ENCODE data around the gene EML6.

Gene EML6

DNA sequence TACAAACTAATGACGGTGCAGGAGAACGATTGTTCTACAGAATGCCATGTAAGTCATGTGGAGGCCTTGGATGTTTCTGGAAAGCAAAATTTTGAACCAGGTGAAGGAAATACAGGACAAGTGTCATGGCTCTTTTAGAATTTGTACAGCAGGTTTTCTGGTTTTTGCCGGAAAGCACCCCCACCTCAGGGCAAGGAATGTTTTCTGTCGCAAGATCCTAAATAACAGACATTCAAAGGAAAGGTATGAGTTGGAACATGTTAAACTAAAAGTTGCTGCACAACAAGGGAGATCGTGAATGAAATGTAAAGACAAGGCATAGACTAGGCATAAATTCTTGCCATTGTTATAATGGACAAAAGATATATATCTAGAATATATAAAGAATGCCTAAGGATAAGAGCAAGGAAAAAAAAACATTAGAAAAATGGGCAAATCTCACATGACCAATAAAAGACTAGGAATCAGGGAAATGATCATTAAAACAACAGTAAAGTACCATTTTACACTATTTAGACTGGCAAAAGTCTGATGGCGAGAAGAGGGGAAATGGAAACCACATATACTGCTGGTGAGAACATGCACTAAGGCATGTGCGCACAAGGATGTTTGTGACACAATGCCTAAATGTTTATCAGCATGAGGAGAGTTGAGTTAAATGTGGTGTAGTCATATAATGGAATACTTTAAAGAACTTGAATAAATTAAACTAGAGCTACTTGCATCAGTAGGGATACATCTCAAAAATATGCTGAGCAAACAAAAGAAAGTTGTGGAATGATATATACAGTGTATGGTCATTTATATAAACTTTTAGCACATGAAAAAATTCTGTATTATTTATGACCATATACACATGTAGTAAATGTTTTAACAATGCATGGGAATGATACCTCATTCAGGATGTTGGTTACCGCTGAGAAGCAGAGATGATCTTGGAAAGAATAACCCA lies 127.0 kb downstream of the EML6 start:
- DNase-seq (ENCODE audit: low read depth), result no peak
- TF ChIP-seq, protein P1, sequence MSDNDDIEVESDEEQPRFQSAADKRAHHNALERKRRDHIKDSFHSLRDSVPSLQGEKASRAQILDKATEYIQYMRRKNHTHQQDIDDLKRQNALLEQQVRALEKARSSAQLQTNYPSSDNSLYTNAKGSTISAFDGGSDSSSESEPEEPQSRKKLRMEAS (IDR thresholded peaks at IDR 0.05; ENCODE audit: low read depth, low read length), result no peak
- TF ChIP-seq, protein P2, sequence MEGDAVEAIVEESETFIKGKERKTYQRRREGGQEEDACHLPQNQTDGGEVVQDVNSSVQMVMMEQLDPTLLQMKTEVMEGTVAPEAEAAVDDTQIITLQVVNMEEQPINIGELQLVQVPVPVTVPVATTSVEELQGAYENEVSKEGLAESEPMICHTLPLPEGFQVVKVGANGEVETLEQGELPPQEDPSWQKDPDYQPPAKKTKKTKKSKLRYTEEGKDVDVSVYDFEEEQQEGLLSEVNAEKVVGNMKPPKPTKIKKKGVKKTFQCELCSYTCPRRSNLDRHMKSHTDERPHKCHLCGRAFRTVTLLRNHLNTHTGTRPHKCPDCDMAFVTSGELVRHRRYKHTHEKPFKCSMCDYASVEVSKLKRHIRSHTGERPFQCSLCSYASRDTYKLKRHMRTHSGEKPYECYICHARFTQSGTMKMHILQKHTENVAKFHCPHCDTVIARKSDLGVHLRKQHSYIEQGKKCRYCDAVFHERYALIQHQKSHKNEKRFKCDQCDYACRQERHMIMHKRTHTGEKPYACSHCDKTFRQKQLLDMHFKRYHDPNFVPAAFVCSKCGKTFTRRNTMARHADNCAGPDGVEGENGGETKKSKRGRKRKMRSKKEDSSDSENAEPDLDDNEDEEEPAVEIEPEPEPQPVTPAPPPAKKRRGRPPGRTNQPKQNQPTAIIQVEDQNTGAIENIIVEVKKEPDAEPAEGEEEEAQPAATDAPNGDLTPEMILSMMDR (IDR thresholded peaks at IDR 0.05; ENCODE audit: low read depth, low read length), result no peak
- no peak for TF ChIP-seq MYC (IDR thresholded peaks at IDR 0.05; ENCODE audit: low read depth, low read length)
- no peak for TF ChIP-seq POLR2A (IDR thresholded peaks at IDR 0.05; ENCODE audit: extremely low read depth, insufficient read length)
- no peak overlapping the region for H3K4me3 ChIP-seq (ENCODE audit: low read depth, low read length)

DNA sequence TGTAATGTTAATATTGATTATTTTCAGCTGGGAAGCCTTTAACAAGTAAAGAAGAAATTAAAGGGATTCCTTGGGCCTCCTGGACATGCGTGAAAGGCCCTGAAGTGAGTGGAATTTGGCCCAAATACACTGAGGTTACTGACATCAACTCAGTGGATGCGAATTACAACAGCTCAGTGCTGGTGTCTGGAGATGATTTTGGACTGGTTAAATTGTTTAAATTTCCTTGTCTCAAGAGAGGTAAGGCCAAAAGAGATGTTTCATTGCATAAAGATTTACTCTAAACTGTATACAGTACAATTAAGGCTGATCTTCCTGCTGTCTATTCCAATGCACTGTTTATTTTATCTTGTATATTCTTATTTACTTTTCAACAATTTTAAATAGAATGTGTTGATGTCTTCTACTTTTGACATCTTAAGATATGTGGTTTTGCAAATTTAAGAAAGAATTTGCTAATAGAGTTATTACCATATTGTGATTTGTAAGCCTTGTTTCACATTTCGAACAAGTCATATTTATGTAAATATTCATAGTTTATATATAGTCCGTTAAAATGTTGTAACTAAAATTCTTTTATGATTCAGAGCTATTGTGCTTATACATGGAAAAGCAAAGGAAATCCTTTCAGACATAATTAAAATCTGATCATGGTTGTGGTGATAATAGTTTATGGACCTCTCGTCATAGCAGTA lies 130.3 kb downstream of the EML6 start:
- no peak for DNase-seq (ENCODE audit: low read depth)
- TF ChIP-seq MYC (IDR thresholded peaks at IDR 0.05; ENCODE audit: low read depth, low read length) (no peak), POLR2A (IDR thresholded peaks at IDR 0.05; ENCODE audit: extremely low read depth, insufficient read length) (no peak)
- TF ChIP-seq, protein P2 (IDR thresholded peaks at IDR 0.05; ENCODE audit: low read depth, low read length), result no peak
- TF ChIP-seq, protein P1 (IDR thresholded peaks at IDR 0.05; ENCODE audit: low read depth, low read length), result no peak
- H3K4me3 ChIP-seq (ENCODE audit: low read depth, low read length), result no peak overlapping the region

DNA sequence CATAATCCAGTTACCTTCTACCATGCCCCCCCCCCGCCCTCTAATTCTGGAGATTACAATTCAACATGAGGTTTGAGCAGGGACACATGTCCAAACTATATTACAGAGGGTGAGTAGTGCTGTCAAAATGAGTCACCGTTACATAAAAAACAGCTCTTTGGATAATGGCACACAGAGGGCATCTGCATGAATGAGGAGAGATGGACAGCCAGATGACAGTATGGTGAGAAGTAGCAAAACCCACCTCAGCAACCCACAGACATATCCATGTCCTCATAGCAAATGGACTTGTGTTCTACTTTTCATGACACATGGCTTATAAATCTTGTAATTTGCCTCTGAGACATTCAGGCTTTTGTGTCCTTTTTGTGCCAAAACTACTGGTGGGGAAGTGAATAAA lies 132.0 kb downstream of the EML6 start:
- TF ChIP-seq, protein P2 (IDR thresholded peaks at IDR 0.05; ENCODE audit: low read depth, low read length), result no peak
- TF ChIP-seq, protein P1 (IDR thresholded peaks at IDR 0.05; ENCODE audit: low read depth, low read length), result no peak
- TF ChIP-seq MYC (IDR thresholded peaks at IDR 0.05; ENCODE audit: low read depth, low read length) (no peak), POLR2A (IDR thresholded peaks at IDR 0.05; ENCODE audit: extremely low read depth, insufficient read length) (no peak)
- no peak overlapping the region for H3K4me3 ChIP-seq (ENCODE audit: low read depth, low read length)
- no peak for DNase-seq (ENCODE audit: low read depth)

DNA sequence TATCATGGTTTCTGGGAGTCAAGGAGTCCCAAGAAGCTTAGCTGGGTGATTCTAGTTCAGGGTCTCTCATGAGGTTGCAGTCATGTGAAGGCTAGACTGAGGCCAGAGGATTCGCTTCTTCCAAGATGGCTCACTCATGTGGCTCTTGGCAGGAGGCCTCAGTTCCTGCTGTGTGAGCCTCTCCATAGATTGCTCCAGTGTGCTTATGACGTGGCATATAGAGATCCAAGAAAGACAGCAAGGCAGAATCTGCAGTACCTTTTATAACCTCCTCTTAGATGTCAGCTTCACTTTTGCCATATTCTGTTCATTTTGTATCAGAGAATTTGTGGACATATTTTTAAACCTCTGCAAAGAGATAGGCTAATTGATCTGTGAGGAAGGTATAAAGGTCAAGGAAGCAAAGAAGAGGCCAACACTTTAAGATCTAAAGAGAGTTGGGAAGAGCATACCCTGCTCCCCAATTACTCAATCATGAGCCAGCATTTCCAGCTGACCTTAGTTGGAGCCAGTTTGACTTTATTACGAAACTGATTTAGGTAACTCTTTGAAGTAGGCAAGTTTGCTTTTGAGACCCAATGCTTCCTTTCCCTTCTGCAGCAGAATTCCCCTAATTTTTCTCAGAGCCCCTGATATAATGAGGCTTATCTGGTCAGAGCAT lies 134.7 kb downstream of the EML6 start:
- DNase-seq (ENCODE audit: low read depth), result peak; percentile 44
- no peak overlapping the region for H3K4me3 ChIP-seq (ENCODE audit: low read depth, low read length)
- TF ChIP-seq, protein P1 (IDR thresholded peaks at IDR 0.05; ENCODE audit: low read depth, low read length), result no peak
- TF ChIP-seq MYC (IDR thresholded peaks at IDR 0.05; ENCODE audit: low read depth, low read length), result no peak
- TF ChIP-seq, protein P2 (IDR thresholded peaks at IDR 0.05; ENCODE audit: low read depth, low read length), result no peak
- TF ChIP-seq POLR2A (IDR thresholded peaks at IDR 0.05; ENCODE audit: extremely low read depth, insufficient read length), result no peak

DNA sequence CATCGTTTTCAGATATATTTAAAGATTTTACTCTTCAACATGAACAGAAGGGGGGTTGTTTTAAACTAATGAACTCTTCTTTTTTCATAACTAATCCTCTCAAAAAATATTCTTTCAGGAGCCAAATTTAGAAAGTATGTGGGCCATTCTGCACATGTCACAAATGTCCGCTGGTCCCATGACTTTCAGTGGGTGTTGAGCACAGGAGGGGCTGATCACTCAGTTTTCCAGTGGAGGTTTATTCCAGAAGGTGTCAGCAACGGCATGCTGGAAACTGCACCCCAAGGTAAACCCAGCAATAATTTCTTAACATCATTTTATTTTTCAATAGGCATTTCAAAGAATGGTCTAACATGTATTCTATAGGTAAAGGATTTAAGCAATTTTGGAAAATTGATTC lies 136.0 kb downstream of the EML6 start:
- TF ChIP-seq MYC (IDR thresholded peaks at IDR 0.05; ENCODE audit: low read depth, low read length) (no peak), POLR2A (IDR thresholded peaks at IDR 0.05; ENCODE audit: extremely low read depth, insufficient read length) (no peak)
- TF ChIP-seq, protein P1 (IDR thresholded peaks at IDR 0.05; ENCODE audit: low read depth, low read length), result no peak
- TF ChIP-seq, protein P2 (IDR thresholded peaks at IDR 0.05; ENCODE audit: low read depth, low read length), result no peak
- DNase-seq (ENCODE audit: low read depth), result no peak
- H3K4me3 ChIP-seq (ENCODE audit: low read depth, low read length), result no peak overlapping the region
